GM12864 (cell line): Measurements from ENCODE around the gene SATB1.

Experiments
- DNase-seq: peaks from one replicate; pipeline ENCODE4 v3.0.0-alpha.2; 2011; ENCODE audit warnings: low read depth
- H3K4me3 ChIP-seq: 2 replicates; pipeline ENCODE4 v1.5.1; 2011; ENCODE audit warnings: mild to moderate bottlenecking, low read depth, low read length, control low read depth
- CTCF ChIP-seq: IDR thresholded peaks from 2 replicates; pipeline ENCODE4 v1.5.1; 2011; ENCODE audit warnings: low read depth, mild to moderate bottlenecking, moderate library complexity, low read length, control low read depth, inconsistent platforms; ENCODE audit errors: missing control alignments

The SATB1 gene

GRCh38 chr3:18431266-18431665, 6.1 kb upstream of the SATB1 start:
- TF ChIP-seq CTCF, result no peak
- H3K4me3 ChIP-seq, result no peak overlapping the region
- no peak for DNase-seq

- DNase-seq, result no peak
- H3K4me3 ChIP-seq, result no peak overlapping the region
- TF ChIP-seq CTCF, result no peak
Measured at GRCh38 chr3:18428991-18429745, 4.0 kb upstream of the SATB1 start.

- no peak overlapping the region for H3K4me3 ChIP-seq
- no peak for TF ChIP-seq CTCF
- DNase-seq, result no peak
Measured at GRCh38 chr3:18428036-18428435, 2.9 kb upstream of the SATB1 start.

GRCh38 chr3:18426597-18427193, 1.6 kb upstream of the SATB1 start:
- H3K4me3 ChIP-seq, result no peak overlapping the region
- no peak for DNase-seq
- no peak for TF ChIP-seq CTCF

- DNase-seq, result no peak
- TF ChIP-seq CTCF, result no peak
- H3K4me3 ChIP-seq, result peak overlapping the region; percentile 12; the same call in 1 of the 2 replicates
Measured at GRCh38 chr3:18425641-18426257, 610 bp upstream of the SATB1 start.

- H3K4me3 ChIP-seq, result peak overlapping the region; percentile 54
- no peak for TF ChIP-seq CTCF
- no peak for DNase-seq
Measured at GRCh38 chr3:18424213-18424728, 868 bp downstream of the SATB1 start.
